GM12878 (cell line): ENCODE measurements around the gene MIXL1. TPM values are rescaled to one million over a fixed set of nuclear protein-coding genes. Genes with fewer than 3 reads are reported as not detected.

Experiments
- ATAC-seq: fragments of 200-7000 bp; cut with Tn5 transposase; 3 replicates; pipeline ENCODE4 v1.9.1; 2020; ENCODE audit warnings: mild to moderate bottlenecking, moderate library complexity
- BruUV-seq: library from RNA; stranded (reverse); fragments of 400-500 nt; replicated peaks from 2 replicates; lab custom pipeline; 2021; lab: Mats Ljungman, UMichigan
- CTCF ChIA-PET: fragments of 300-600 bp; sonication (Branson Sonifier 250); formaldehyde crosslinking; extraction: SDS; loops from one replicate; lab custom pipeline; 2021; ENCODE audit warnings: inconsistent platforms; lab: Yijun Ruan, JAX
- POLR2A ChIA-PET: fragments of 350-600 bp; formaldehyde crosslinking; extraction: SDS; loops from one replicate; lab custom pipeline; 2021; ENCODE audit warnings: inconsistent platforms; lab: Charles Lee
- RAD21 ChIA-PET: fragments of 300-600 bp; sonication (Branson Sonifier 250); formaldehyde crosslinking; loops from one replicate; lab custom pipeline; 2023; ENCODE audit warnings: antibody characterized with exemption; ENCODE audit not compliant: unreplicated experiment; lab: Charles Lee
- SMC1A ChIA-PET: fragments of 300-600 bp; sonication (Branson Sonifier 250); formaldehyde crosslinking; loops from one replicate; lab custom pipeline; 2023; ENCODE audit not compliant: unreplicated experiment, uncharacterized antibody; lab: Charles Lee
- DNase-seq: peaks from one replicate; pipeline ENCODE4 v3.0.0-alpha.2; 2011; ENCODE audit warnings: low read depth, low spot score
- FAIRE-seq: peaks from 3 replicates; lab custom pipeline; 2011; peaks lifted over from hg19 to GRCh38; lab: Jason Lieb, UNC
- H2AFZ ChIP-seq: 2 replicates; pipeline ENCODE4 v1.6.0; 2011; ENCODE audit warnings: low read depth, low read length, control low read depth; ENCODE audit not compliant: control insufficient read depth
- H3K27ac ChIP-seq: 2 replicates; pipeline ENCODE4 v1.5.1; 2011; ENCODE audit warnings: control low read depth; ENCODE audit not compliant: control insufficient read depth, insufficient read depth
- H3K27me3 ChIP-seq, 2 experiments: replicated peaks in 1 of 2; 2 replicates each; pipeline versions ENCODE4 v1.6.0 to v1.6.1; 2011; ENCODE audit warnings: low read length in 1 of 2; ENCODE audit not compliant: control insufficient read depth in 2 of 2, insufficient read depth in 2 of 2
- H3K36me3 ChIP-seq, 2 experiments: 2 replicates each; pipeline ENCODE4 v1.5.1; 2011; ENCODE audit warnings: low read length in 1 of 2; ENCODE audit not compliant: control insufficient read depth in 2 of 2, insufficient read depth in 2 of 2
- H3K4me1 ChIP-seq: 2 replicates; pipeline ENCODE4 v1.6.1; 2011; ENCODE audit warnings: mild to moderate bottlenecking, low read length, moderate library complexity, mixed read lengths; ENCODE audit not compliant: control insufficient read depth, insufficient read depth
- H3K4me2 ChIP-seq: 2 replicates; pipeline ENCODE4 v1.6.0; 2011; ENCODE audit warnings: control low read depth; ENCODE audit not compliant: control insufficient read depth, insufficient read depth
- H3K4me3 ChIP-seq: fragments of 200-600 bp; sonication (generic); 2 replicates; pipeline ENCODE4 v1.5.1; 2016
- H3K79me2 ChIP-seq: 2 replicates; pipeline ENCODE4 v1.6.0; 2011; ENCODE audit warnings: low read length; ENCODE audit not compliant: control insufficient read depth, insufficient read depth
- H3K9ac ChIP-seq: 2 replicates; pipeline ENCODE4 v1.8.0; 2011; ENCODE audit warnings: low read length, control low read depth, mixed read lengths; ENCODE audit not compliant: control insufficient read depth, insufficient read depth
- H3K9me3 ChIP-seq: replicated peaks from 3 replicates; pipeline ENCODE4 v1.5.1; 2011; ENCODE audit warnings: mild to moderate bottlenecking, low read length; ENCODE audit not compliant: control insufficient read depth, insufficient read depth
- H4K20me1 ChIP-seq: 2 replicates; pipeline ENCODE4 v1.6.0; 2011; ENCODE audit not compliant: control insufficient read depth, insufficient read depth
- CTCF ChIP-seq, 3 experiments: IDR thresholded peaks in 2 of 3; conservative IDR thresholded peaks in 1 of 3; 2 replicates each; pipeline ENCODE4 v1.5.1; 2011; ENCODE audit warnings: low read depth in 3 of 3, low read length in 3 of 3, mild to moderate bottlenecking in 3 of 3, control low read depth in 2 of 3, moderate library complexity in 2 of 3, inconsistent platforms in 1 of 3, mixed read lengths in 1 of 3; ENCODE audit not compliant: control insufficient read depth in 2 of 3, insufficient read depth in 1 of 3; ENCODE audit errors: extremely low read depth in 1 of 3
- CUX1 ChIP-seq: IDR thresholded peaks from 2 replicates; pipeline ENCODE4 v1.6.1; 2012; ENCODE audit warnings: improper control_type of control experiment, low read depth, low read length; ENCODE audit not compliant: insufficient replicate concordance
- FOXM1 ChIP-seq: IDR thresholded peaks from 2 replicates; pipeline ENCODE4 v1.6.1; 2012; ENCODE audit warnings: low read depth, mild to moderate bottlenecking, inconsistent platforms, low read length, moderate library complexity
- HDAC6 ChIP-seq: fragments of 200-600 bp; sonication (generic); IDR thresholded peaks from one replicate; pipeline ENCODE4 v1.8.0; 2017; ENCODE audit warnings: antibody characterized with exemption; ENCODE audit not compliant: unreplicated experiment
- POLR2A ChIP-seq: IDR thresholded peaks from 2 replicates; pipeline ENCODE4 v1.6.1; 2011; ENCODE audit warnings: low read depth, mild to moderate bottlenecking, low read length
- POLR2AphosphoS2 ChIP-seq: IDR thresholded peaks from 2 replicates; pipeline ENCODE4 v1.6.1; 2011; ENCODE audit warnings: low read depth, mild to moderate bottlenecking, low read length, improper control_type of control experiment, moderate library complexity
- RAD21 ChIP-seq: IDR thresholded peaks from 2 replicates; pipeline ENCODE4 v1.6.1; 2011; ENCODE audit warnings: mild to moderate bottlenecking, low read depth, low read length, moderate library complexity; ENCODE audit not compliant: insufficient read depth
- RBBP5 ChIP-seq: fragments of 200-600 bp; sonication (generic); conservative IDR thresholded peaks from 2 replicates; pipeline ENCODE4 v1.6.1; 2016
- SPI1 ChIP-seq: IDR thresholded peaks from 2 replicates; pipeline ENCODE4 v1.6.1; 2011; ENCODE audit warnings: low read depth, mild to moderate bottlenecking, low read length, moderate library complexity, borderline replicate concordance; ENCODE audit not compliant: insufficient read depth
- TCF12 ChIP-seq: IDR thresholded peaks from 2 replicates; pipeline ENCODE4 v1.6.1; 2011; ENCODE audit warnings: low read depth, mild to moderate bottlenecking, low read length
- YY1 ChIP-seq: IDR thresholded peaks from 2 replicates; pipeline ENCODE4 v1.6.1; 2011; ENCODE audit warnings: low read depth, mild to moderate bottlenecking, low read length
- ZNF592 ChIP-seq: fragments of 450-650 bp; IDR thresholded peaks from 2 replicates; pipeline ENCODE4 v1.6.1; 2017; ENCODE audit warnings: mild to moderate bottlenecking, moderate library complexity
- WGBS: methylation state at CpG from one replicate; pipeline ENCODE4 v1.1.6; 2016; ENCODE audit warnings: low lambda C conversion rate; ENCODE audit not compliant: insufficient replicate concordance, insufficient coverage; ENCODE audit errors: missing lambda C conversion rate; 5-methylcytosine and 5-hydroxymethylcytosine counted together
- in situ Hi-C: fragments of 300-500 bp; cut with MboI; formaldehyde crosslinking; loops from 9 replicates; pipeline ENCODE4 v1.14.3; 2018; ENCODE audit warnings: mixed read lengths
- intact Hi-C: fragments of 100-400 bp; cut with micrococcal nuclease; formaldehyde crosslinking; loops from one replicate; pipeline ENCODE4 v1.14.2; 2022; ENCODE audit not compliant: unreplicated experiment
- polyA plus RNA-seq, 11 experiments: library from polyadenylated mRNA; depleted of rRNA in 4 of 11; unstranded in 6 of 11; stranded (reverse) in 5 of 11; fragments of >200 nt; fragmentation: Nextera tagmentation in 4 of 11; fragmentation: Illumina TruSeq in 1 of 11; extraction: Ambion mirVana in 4 of 11; extraction: Trizol in 1 of 11; gene quantifications; 1 replicate in 1 of 11; 2 replicates in 10 of 11; pipeline versions ENCODE4 v1.2.1 to v1.2.3, GENCODE V29; 2011 to 2016; ENCODE audit warnings: inconsistent platforms in 2 of 11, missing spikeins in 2 of 11, low read depth in 1 of 11
- total RNA-seq, 4 experiments: library from RNA; depleted of rRNA in 3 of 4; stranded (reverse); fragments of >200 nt in 3 of 4; fragmentation: Illumina TruSeq in 1 of 4; extraction: Trizol in 1 of 4; gene quantifications; 2 replicates each; pipeline versions ENCODE4 v1.2.1 to v1.2.3, GENCODE V29; 2013 to 2021

MIXL1 gene
- total and polyA plus RNA-seq, 10 of the 15 experiments (the other 5 are each of a cell fraction or from before 2014, with no cell fraction given) = 0.11 to 0.25 (median 0.20) TPM; not detected in 2

GRCh38 chr1:226223786-226224244 lies 351 bp downstream of the MIXL1 start:
- Histone ChIP-seq H3K9ac (no peak overlapping the region; the same call in 1 of the 2 replicates), H3K27ac (no peak overlapping the region), H4K20me1 (no peaks in the 10 kb centered on the region), H3K4me2 (peak overlapping the region; percentile 80), H3K79me2 (no peaks in the 10 kb centered on the region), H3K36me3 (no peaks in the 10 kb centered on the region), H3K9me3 (no peaks in the 10 kb centered on the region), H3K4me3 (peak overlapping the region; percentile 70), H2AFZ (peak overlapping the region; percentile 47), H3K27me3 (no peaks in the 10 kb centered on the region), H3K4me1 (no peaks in the 10 kb centered on the region; the same call in 1 of the 2 replicates)
- POLR2A ChIA-PET = no interaction called here
- CTCF ChIA-PET = interaction anchor here (0.9 to 1.4 kb wide), 2 partner anchors 23 to 98 kb away, joined by 3 to 5 read pairs; no protein-coding TSS in a partner anchor
- RAD21 ChIA-PET = interaction anchor here (0.6 to 1.5 kb wide), 3 partner anchors 40 to 109 kb away, joined by 3 to 6 read pairs (median 3); no protein-coding TSS in a partner anchor
- FAIRE-seq (peak; percentile 27), ATAC-seq (peak; percentile 83), DNase-seq (no peak)
- SMC1A ChIA-PET = interaction anchor here (1.0 to 1.3 kb wide), 3 partner anchors 13 to 201 kb away, joined by 3 to 4 read pairs (median 3); no protein-coding TSS in a partner anchor
- 1% methylated on average over 26 of the region's 55 CpGs for WGBS
- BruUV-seq = no TSS peak
- intact Hi-C loops (no loop called here), in situ Hi-C loops (no loop called here)
- TF ChIP-seq CTCF (IDR thresholded peaks at IDR 0.05 in 2 of 3, conservative IDR thresholded peaks at IDR 0.05 in 1 of 3; ENCODE audit: control insufficient read depth in 2 of 3, extremely low read depth in 1 of 3, insufficient read depth in 1 of 3, low read depth in 3 of 3, low read length in 3 of 3) (0 out of 6 replicates have a peak, but pooled peaks of 1 of the 3 experiments have one; percentile 5), FOXM1 (no peak), RAD21 (no peak), HDAC6 (peak; percentile 70), POLR2AphosphoS2 (no peak), YY1 (no peak), RBBP5 (no peak), SPI1 (no peak), ZNF592 (no peak), TCF12 (0 out of 2 replicates have a peak, but pooled peaks have one; percentile 22), CUX1 (no peak), POLR2A (0 out of 2 replicates have a peak, but pooled peaks have one; percentile 22)
